GM04503 (cell line): ENCODE data around the gene CNTN4.
"Not testable (repeated sequence)": the region's sequence is repeated elsewhere in the genome, so short reads cannot be mapped to it uniquely, and the experiment has no call there.

ENCODE experiments used
- DNase-seq: peaks from one replicate; pipeline ENCODE4 v3.0.0-alpha.2; 2012; ENCODE audit warnings: low read depth

CNTN4 gene

DNA sequence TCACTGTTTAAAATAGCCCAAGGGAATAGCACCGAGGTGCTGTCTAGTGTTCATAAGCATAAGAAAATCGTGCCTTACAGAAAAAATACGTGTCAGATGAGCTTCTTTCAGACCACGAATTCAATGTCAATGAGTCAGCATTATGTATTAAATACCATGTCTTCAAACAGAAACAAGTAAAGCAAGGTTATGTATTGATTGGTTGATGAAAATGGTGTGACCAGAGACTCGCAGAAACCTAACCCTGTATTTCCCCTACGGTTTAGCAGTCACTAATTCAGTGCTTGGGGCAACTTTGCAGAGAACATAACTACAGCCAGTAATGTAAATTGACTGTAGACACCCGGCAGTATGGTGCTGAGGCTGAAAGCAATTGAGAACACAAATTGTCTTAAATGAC is 703.8 kb downstream of the CNTN4 start:
- no peak for DNase-seq

DNA sequence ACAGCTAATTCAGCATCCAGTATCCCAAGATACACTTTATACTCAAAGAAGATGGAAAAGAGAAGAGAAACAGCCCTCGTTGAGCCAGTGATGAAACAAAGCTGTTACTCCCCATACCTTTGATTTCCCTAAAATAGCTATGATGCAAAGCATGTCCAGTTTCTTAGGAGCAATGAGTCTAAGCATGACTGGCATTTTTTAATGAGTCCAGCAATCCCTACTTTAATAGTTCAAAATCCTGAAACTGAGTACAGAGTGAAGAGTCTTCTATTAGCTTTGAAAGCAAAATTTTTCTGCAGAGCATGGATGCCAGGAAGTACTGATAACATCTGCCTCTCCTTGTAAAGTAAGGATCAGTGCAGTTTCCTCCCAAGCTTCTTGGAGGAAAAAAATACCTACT is 708.8 kb downstream of the CNTN4 start:
- no peak for DNase-seq

DNA sequence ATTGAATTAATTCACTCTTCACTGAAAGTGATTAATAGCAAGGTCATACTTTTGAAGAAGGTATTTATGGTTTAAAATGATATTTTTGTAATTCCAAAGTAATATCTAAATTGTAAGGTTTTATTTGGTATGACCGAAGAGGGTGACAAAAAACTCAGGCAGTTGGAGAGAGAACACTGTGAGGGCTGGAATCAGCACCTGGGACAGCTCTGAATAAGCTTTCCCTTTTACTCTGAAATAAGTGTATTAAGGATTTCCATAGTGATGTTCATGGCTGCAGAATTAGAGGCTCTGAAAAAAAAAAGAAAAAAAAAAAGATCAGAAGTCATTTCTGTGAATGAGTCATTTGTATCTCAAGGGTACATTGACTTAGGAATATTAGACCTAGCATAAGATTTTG is 712.1 kb downstream of the CNTN4 start:
- DNase-seq = no peak

DNA sequence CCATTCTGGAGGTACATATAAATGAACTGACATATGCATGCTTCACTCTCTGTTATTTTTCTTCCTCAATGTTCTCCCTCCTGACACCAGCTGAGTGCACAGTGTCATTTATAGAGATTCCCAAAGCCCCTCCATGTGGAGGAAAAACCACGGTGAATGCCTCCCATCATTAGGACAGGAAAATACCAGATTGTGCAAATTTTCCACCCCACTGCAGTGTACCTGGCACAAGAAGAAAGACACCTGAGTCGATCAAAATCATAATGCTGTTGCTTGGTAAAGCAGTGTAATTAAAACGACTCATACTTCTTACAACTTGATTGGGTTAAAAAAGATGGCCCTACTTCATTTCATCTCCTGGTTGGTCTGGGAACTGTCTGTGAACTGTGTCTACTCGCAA is 720.9 kb downstream of the CNTN4 start:
- DNase-seq = no peak

DNA sequence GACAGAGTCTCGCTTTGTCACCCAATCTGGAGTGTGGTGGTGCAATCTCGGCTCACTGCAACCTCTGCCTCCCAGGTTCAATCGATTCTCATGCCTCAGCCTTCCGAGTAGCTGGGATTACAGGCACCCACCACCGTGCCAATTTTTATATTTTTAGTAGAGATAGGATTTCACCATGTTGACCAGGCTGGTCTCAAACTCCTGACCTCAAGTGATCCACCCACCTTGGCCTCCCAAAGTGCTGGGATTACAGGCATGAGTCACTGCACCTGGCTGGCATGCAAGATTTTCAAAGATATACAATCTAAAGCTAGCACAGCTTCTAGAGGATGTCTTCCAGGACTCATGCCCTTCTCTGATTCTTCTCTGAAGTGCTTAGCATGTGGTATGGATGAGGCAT is 722.3 kb downstream of the CNTN4 start:
- DNase-seq = not testable (repeated sequence)

DNA sequence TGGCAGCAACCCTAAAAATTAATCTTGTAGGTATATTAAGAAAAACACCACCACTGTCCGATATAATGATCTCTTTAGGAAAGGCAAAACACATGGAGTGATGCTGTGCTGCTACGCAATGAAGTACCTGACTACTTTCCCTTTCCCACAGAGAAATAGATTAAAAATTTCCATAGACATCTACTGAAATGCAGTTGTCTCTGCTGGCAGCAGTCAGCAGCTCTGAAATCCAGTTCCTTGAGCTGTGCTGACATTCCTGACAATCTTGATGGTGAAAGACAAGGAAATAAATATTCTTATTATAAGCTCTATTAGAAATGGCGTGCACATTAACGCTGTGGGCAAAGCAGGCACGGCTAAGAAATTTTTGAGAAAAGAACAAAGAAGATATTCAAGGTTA is 723.9 kb downstream of the CNTN4 start:
- no peak for DNase-seq

DNA sequence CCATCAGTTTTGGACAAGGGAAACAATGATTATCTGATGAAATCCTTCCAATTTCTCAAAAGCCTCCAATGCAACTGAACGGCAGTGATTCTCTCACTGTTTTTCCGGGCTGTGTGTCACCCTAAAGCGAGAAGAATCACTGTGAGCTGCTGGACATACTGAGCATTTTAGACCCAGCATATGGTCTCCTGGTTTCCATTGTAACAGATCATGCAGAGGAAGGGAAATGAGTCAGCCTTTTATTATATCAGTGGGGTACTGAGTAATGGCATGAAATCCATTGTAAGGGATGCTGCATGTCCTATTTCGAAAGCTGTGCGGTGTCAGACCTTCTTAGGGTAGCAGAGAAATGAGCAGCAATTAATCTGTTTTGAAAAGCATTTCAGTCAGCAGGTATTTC is 724.4 kb downstream of the CNTN4 start:
- no peak for DNase-seq

DNA sequence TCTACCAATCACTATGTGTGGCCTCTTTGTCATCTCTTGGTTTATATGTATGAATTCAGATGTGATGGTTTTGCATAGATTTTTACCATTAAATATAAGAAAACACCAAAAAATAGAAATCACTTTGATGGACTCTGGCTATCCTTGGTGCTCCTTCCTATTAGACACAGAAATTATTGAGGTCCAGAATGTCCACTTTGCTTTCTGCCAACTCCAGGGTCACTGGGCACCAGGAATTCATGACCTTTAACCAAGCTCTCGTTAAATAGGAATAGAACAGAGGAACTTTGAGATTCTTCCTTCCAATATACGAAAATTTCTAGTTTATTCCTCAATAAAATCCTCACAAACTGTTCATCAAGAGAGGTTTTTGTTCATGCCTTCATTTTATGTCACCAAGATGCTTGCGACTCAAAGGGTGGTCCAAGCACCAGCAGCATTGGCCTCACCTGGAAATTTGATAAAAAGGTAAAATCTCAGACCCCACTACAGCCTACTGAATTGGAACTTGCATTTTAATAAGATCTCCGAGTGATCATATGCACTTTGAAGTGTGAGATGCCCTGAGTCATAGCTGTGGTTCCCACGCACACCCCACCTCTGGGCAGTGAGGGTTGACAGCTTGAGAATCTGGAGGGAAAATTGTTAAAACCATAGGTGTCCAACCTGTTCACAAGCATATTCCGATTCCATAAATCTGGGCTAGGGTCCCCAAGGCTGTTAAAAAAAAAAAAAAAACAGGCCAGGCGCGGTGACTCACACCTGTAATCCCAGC is 725.0 kb downstream of the CNTN4 start:
- DNase-seq = no peak

DNA sequence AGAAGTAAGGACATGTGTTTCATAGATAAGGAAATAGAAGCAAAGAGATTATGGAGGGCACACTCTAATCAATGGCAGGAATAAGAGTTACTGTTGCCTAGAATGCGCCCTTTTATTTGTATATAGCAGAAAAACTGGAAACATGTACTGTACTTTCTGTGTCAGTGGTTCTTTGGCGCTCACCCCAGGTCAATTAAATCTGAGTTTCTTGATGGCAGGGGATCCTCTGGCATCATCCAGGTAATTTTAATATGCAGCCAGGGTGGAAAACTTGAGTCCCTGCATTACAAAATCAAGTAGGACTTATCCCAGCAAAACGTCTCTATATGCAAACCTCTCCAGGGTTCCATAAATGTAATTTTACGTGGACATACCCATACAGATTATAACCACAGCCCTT is 727.4 kb downstream of the CNTN4 start:
- DNase-seq = no peak

DNA sequence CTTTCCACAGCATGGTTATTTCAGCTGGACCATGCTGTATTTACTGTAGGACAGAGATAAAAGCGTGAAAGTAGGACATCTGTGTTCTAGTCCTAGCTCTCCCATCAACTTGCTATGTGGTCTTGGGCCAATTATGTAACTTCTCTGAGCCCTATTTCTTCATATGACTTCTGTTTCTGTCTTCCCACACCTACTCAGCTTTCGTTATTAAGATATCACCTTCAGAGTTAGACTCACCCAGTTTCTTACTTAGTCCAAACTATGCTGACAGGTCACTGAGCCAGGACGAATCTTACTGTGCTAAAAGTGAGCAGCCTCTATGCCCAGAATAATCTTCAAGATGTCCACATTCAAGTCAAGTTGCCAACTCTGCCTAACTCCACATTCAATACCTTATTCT is 727.8 kb downstream of the CNTN4 start:
- no peak for DNase-seq

DNA sequence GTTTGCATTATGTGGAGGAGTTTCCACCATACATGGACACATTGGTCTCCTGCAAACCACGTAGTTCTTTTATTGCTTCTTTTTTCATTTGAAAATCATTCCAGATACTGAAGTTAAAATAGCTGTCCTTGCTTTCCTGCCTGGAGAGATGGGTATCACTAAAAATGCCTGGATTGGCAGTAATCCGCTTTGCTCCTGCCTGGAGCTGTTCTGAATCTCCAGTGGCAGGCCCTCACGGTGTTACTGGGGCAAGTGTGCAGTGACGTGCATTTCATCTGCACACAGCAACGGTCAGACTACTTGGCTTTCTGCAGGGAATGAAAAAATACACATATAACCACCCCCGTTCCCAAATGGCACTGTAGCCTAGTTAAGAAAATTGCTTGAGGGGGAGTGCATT is 738.6 kb downstream of the CNTN4 start:
- no peak for DNase-seq

DNA sequence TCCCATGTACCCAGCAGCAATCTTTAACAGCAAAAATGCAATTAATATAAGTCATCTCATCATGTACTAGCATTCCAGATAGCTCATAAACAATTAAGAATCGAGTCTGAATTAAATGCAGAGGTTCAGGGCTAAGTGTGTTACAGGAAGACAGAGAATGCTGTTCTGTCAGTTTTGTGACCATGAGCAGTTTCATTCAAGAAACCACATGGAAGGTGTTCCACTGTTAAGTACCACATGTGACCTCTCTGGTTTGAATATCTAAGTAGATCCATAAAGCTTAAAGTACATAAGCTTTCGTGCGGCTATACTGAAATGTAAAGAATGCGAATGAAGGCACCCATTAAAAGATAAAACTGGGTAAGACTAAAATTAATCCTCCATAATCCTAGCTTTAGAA is 739.2 kb downstream of the CNTN4 start:
- DNase-seq = no peak

DNA sequence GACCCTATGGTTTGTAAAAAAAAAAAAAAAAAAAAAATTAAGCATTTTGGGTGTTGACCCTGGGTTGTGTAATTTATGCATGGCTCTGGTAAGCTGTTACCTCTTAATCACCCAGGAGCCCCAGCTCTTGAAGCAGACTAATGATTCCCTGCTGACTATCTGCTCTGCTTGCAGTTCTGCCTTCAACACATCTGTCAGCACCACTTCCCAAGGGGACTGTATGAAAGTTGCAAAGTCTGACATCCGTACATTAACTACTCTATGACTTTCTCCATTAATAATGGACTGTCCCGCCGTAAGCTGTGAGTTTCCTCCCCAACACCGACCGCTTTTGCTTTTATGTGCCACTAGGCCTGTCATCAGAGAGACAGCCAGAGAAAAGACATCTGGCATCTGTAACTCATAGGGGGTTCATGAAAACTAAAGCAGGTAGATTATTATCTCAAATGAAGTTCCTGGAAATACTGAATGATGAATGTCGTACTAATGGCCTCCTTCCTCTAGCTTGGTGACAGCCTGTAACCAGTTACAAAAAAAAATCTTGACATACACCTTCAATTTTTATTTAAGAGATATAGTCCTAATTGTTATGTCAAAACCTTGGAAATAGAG is 740.0 kb downstream of the CNTN4 start:
- no peak for DNase-seq

DNA sequence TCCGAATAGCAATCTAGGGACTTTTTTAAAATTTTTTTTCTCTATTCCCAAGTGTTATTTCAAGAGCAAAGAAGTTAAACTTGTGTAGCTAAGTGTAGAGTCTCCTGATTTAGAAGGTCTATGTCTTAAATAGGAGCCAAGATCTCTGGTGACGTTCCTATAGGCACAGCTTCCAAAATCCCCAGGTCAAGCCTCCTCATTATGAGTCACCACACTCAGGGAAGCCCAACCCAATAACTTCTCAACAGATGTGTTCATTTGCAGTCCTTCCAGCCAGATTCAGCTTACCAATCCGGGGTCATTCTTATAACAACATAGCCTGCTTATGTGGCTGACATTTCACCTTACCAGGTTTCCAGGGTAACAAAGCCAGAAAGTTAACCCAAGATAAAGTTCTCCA is 741.2 kb downstream of the CNTN4 start:
- no peak for DNase-seq

DNA sequence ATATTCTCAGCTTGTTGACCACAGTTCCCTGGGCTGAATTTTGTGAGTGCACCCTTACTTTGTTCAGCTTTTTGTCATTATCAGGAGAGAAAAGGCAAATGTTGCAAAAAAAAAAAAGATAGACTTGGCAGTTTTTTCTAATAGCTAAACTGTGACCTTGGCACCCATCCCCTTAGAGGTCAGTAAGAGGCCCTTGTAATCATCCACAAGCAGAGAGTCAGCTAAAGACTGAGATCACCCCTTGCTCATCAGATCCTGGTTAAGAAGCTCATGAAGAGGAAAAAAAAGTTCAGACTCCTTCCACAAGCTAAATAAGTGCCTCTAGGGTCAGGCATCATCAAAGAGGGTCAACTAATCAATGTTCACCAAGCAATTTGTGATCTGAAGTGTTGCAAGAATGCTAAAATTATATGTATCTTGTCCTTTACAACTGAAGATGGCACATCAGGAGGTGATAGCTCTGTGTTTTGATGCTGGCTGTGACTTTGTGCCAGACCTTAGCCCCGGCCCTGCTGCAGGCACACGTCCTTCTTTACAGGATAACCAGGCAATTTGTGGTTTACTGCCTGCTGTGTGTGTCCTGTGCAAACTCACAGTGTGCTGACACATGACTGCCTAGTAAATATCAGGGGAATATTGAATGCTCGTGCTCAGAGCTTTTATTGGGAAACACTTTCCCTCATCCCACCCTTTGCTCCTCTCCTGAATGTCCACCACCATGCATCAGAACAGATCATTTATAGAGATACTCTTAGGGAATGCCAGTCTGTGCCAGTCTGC is 748.6 kb downstream of the CNTN4 start:
- no peak for DNase-seq

DNA sequence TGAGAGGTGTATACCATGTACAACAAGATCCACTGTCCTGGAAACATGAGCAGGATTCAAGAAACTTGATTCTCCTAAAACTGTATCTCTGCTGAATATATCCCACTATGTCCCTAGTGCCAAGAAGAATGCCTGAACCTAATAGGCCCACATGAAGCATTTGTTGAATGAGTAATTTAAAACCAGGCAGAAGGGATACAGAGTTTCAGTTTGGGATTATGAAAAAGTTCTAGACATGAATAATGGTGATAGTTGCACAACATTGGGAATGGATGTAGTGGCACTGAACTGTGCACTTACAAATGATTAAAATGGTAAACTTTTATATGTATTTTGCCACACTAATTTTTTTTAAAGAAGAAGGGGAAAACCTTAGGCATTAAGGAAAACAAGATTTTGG is 750.4 kb downstream of the CNTN4 start:
- DNase-seq = no peak

DNA sequence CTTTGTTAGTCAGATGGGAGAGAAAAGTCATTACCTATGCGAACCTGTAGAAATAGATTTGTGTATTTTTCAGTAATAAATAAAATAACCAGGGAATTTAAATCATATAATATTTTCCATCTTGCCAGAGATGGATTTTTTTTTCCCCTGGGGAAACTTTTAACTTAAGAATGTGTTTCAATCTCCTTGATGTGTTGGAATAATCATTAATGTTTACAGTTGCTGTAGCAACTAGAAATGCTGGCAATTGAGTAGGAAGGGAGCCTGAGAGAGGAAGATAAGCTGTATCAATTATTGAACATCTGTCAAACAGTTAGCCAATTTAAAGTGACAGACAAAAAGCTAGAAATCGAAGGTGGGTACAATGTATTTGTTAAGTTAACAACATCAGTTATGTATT is 752.0 kb downstream of the CNTN4 start:
- DNase-seq = no peak

DNA sequence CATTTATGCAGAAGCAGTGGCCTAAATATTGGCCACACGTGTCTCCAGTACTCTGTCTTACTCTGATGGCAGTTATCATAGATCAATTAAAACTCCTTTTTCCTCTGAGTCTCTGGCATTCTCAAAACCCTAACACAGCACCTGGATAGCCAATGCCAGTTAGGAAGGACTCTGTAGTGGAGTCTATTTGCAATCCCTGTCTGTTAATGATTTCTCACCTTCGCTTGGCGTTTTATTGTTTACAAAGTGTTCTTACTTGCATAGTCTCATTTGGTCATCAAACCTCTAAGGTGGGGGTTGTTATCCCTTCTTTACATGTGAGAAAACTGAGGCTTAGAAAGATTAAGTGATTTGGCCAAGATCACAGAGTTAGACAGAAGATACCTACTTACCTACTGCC is 752.7 kb downstream of the CNTN4 start:
- no peak for DNase-seq

DNA sequence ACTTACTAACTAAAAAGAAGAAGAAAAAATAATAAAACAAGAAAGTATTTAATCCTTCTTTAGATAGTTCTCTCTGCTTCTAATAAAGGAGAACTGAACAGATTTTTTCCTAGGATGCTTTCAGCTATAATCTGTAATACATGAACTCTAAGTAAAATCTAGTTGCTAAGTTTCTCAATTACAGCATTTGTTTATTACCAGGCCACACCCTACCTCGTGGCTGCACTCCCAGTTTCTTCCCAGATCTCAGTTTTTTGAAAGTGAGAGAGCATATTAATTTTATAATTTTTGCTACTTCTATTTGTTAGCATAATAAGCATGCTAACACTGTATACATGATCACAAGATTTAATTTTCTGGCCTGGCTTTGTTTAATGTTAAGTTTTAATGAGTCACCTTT is 753.2 kb downstream of the CNTN4 start:
- no peak for DNase-seq

DNA sequence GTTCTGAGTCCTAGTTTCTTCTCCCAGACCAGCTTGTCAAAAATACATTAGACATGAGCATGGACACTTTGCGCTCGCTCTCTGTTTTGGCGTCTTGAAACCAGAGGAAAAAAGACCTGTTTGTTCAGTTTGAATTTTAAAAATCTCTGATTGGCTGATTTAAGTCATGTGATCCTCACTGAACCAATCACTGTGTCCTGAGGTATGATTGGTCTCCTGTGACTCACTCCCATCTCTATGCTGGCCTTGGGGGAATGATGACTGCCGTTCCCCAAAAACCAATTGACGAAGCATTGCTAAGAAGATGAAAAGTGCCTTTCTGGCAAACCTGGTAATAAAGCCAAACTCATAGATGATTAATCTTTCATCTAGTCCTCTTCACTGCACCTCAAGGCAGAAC is 755.0 kb downstream of the CNTN4 start:
- DNase-seq = no peak

DNA sequence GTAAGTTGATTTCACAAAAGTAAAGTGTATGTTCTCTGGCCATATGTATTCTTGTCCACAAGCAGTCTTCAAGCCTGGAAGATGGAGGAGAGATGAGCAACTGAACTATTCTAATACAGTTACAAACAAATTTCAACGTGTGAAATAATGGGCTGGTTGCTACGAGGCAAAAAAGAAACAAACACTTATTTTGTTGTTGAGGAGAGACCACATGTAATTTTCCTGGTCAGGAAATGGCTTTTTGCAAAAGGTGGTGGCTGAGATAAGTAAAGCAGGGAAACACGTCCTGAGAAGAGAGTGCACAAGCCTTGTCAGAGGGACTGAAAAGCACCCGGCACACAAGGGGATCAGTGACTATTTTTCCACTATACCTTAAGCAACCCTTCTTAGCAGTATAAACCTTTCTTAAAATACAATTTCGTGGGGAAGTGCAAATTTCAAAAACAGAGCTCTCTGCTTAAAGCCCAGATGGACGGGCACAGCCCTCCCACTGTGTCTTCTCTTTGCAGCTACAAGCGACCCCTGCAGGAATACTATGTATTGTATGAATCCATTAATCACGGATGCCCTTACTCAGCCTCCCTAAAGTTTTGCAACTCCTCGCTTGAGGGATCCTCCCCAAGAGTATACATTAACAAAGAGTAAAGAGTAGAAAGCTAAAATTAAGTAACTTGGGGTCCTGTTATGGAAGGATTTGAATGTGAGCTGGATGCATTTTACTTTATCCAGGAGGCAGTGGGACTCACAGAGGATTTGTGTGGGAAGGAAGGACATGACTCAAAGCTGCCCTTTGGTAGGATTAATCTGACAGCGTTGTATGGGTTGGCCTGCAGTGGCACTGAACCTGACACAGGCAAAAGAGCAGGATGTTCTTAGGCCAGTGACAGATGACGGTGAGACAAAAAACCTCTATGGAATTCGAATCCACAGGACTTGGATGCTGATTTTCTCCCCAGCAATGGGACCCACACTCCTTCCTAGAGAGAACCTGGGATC is 757.8 kb downstream of the CNTN4 start:
- DNase-seq = no peak

DNA sequence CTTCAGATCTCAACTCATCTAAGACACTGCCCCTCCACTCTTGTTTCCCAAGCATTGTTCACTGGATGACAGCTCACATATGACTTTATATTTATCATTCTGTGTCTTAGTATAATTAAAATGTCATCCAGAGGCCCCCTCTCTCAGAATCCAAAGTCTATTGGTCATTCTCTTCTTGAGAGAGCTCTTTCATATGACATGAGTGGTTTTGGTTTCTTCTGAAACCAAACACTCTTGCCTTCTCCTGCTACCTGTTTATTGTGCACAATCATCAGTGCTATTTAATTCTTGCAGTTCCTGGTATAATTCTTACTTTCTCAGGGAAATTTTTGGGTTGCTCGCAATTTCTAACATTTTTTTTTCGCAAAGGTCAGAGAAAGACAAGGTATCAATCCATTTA is 762.0 kb downstream of the CNTN4 start:
- no peak for DNase-seq
